ENCODE measurements around the gene NBPF3.
"Not testable (repeated sequence)": the region's sequence is repeated elsewhere in the genome, so short reads cannot be mapped to it uniquely, and the experiment has no call there.

NBPF3 gene

GRCh38 chr1:21517660-21518480, 77.9 kb downstream of the NBPF3 start:
- in situ Hi-C loops (cut with MboI; ENCODE audit: low sequenced_read_pairs, unreplicated experiment), result no loop called here
- TF ChIP-seq, protein P1, sequence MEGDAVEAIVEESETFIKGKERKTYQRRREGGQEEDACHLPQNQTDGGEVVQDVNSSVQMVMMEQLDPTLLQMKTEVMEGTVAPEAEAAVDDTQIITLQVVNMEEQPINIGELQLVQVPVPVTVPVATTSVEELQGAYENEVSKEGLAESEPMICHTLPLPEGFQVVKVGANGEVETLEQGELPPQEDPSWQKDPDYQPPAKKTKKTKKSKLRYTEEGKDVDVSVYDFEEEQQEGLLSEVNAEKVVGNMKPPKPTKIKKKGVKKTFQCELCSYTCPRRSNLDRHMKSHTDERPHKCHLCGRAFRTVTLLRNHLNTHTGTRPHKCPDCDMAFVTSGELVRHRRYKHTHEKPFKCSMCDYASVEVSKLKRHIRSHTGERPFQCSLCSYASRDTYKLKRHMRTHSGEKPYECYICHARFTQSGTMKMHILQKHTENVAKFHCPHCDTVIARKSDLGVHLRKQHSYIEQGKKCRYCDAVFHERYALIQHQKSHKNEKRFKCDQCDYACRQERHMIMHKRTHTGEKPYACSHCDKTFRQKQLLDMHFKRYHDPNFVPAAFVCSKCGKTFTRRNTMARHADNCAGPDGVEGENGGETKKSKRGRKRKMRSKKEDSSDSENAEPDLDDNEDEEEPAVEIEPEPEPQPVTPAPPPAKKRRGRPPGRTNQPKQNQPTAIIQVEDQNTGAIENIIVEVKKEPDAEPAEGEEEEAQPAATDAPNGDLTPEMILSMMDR (IDR thresholded peaks at IDR 0.05; ENCODE audit: borderline replicate concordance, control extremely low read depth, extremely low read depth, insufficient read depth, missing control alignments), result no peak
- DNase-seq (ENCODE audit: low spot score), result no peak

- in situ Hi-C loops (cut with MboI; ENCODE audit: low sequenced_read_pairs, unreplicated experiment), result no loop called here
- DNase-seq (ENCODE audit: low spot score), result no peak
- TF ChIP-seq, protein P1 (IDR thresholded peaks at IDR 0.05; ENCODE audit: borderline replicate concordance, control extremely low read depth, extremely low read depth, insufficient read depth, missing control alignments), result no peak
Measured at GRCh38 chr1:21518774-21519455, 79.0 kb downstream of the NBPF3 start.

GRCh38 chr1:21519486-21520070, 79.6 kb downstream of the NBPF3 start:
- in situ Hi-C loops (cut with MboI; ENCODE audit: low sequenced_read_pairs, unreplicated experiment); DNase-seq (ENCODE audit: low spot score): not testable (repeated sequence)

- in situ Hi-C loops (cut with MboI; ENCODE audit: low sequenced_read_pairs, unreplicated experiment), result no loop called here
- no peak for DNase-seq (ENCODE audit: low spot score)
Measured at GRCh38 chr1:21520899-21521716, 81.2 kb downstream of the NBPF3 start.

DNA sequence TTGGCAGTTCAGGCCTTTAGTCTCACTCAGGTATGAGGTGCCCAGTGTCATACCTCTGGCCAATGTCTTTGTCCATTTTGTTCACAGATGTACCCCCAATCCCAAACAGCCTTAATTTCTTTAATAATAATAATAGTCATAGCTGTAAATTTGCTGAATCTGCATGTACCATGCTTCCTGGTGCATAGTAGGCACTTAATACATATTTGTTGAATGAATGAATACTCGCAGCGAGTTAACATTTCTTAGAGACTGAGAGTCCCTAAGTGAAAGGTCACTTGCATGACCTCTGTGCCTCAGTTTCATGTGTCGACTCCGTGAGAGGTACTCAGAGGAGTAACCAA, 81.8 kb downstream of the NBPF3 start:
- DNase-seq (ENCODE audit: low spot score), result no peak
- TF ChIP-seq, protein P1 (IDR thresholded peaks at IDR 0.05; ENCODE audit: borderline replicate concordance, control extremely low read depth, extremely low read depth, insufficient read depth, missing control alignments), result no peak
- in situ Hi-C loops (cut with MboI; ENCODE audit: low sequenced_read_pairs, unreplicated experiment), result no loop called here

More at GRCh38 chr1:21520899-21521716, 81.2 kb downstream of the NBPF3 start:
- TF ChIP-seq, protein P1 (IDR thresholded peaks at IDR 0.05; ENCODE audit: borderline replicate concordance, control extremely low read depth, extremely low read depth, insufficient read depth, missing control alignments), result no peak

DNA sequence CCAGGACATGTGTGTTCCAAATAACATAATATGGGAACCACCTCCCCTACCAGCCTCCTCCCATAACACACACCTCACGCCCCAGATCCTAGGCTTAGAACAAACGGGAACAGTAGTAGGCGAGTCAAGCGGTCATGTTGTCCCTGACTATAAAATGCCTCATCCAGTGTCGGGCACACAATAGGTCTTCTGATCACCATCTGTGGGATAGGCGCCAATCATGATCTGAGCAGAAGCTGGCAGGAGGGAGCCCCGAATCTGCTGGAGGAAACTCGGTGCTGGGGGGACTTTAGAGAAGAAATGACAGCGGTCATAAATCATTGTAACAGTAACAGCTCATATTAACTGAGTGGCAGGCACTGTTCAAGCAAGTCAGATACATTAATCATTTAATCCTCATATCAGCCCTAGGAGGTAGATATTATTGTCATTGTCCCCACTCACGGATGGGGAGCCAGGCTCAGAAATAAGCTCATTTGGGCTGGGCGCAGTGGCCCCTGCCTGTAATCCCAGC, 82.6 kb downstream of the NBPF3 start:
- in situ Hi-C loops (cut with MboI; ENCODE audit: low sequenced_read_pairs, unreplicated experiment), result no loop called here

More for the DNA sequence above, 82.6 kb downstream of the NBPF3 start:
- TF ChIP-seq, protein P1 (IDR thresholded peaks at IDR 0.05; ENCODE audit: borderline replicate concordance, control extremely low read depth, extremely low read depth, insufficient read depth, missing control alignments), result no peak
- no peak for DNase-seq (ENCODE audit: low spot score)
